Measurements from ENCODE around the gene CYP4F8.

CYP4F8 gene

DNA sequence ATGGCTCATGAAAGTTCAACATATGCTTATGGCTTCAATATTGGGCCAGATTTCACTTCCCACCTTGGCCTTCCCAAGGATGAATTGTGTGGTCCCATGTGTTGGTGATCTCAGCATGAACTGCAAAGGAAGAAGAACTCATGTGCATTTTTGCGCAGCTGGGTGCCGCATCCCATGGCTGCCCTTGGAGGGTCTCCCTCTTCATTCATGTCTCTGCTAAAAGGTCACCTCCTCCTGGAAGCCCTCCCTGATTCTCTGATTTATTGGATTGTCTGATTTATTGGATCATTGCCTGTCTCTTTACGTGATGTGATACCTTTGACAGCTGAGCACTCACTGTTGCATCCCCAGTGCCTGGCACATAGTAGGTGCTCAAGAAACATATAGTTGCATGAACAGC, 1.7 kb upstream of the CYP4F8 start:
- Histone ChIP-seq H3F3A (ENCODE audit: insufficient read depth) (no peaks in the 10 kb centered on the region), H3K4me2 (ENCODE audit: low read depth, low read length, poor library complexity, severe bottlenecking) (no peak overlapping the region), H4K20me1 (ENCODE audit: low read depth, low read length) (no peaks in the 10 kb centered on the region), H3K9me3 (ENCODE audit: insufficient read depth, low read length) (no peaks in the 10 kb centered on the region), H3K27ac (ENCODE audit: low read depth, low read length) (no peak overlapping the region), H3K4me3 (ENCODE audit: insufficient read depth, low read length, poor library complexity, severe bottlenecking) (no peak overlapping the region), H3K79me2 (ENCODE audit: insufficient read depth, low read length) (no peaks in the 10 kb centered on the region), H3K9ac (ENCODE audit: low read length) (no peak overlapping the region), H3K36me3 (ENCODE audit: low read length) (no peaks in the 10 kb centered on the region), H3K27me3 (ENCODE audit: low read length) (no peaks in the 10 kb centered on the region), H2AFZ (ENCODE audit: low read depth, low read length, severe bottlenecking) (no peak overlapping the region), H3K9me2 (replicated peaks; ENCODE audit: insufficient read depth, low read length) (no peaks in the 10 kb centered on the region)
- TF ChIP-seq, protein P1, sequence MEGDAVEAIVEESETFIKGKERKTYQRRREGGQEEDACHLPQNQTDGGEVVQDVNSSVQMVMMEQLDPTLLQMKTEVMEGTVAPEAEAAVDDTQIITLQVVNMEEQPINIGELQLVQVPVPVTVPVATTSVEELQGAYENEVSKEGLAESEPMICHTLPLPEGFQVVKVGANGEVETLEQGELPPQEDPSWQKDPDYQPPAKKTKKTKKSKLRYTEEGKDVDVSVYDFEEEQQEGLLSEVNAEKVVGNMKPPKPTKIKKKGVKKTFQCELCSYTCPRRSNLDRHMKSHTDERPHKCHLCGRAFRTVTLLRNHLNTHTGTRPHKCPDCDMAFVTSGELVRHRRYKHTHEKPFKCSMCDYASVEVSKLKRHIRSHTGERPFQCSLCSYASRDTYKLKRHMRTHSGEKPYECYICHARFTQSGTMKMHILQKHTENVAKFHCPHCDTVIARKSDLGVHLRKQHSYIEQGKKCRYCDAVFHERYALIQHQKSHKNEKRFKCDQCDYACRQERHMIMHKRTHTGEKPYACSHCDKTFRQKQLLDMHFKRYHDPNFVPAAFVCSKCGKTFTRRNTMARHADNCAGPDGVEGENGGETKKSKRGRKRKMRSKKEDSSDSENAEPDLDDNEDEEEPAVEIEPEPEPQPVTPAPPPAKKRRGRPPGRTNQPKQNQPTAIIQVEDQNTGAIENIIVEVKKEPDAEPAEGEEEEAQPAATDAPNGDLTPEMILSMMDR (IDR thresholded peaks at IDR 0.05; ENCODE audit: insufficient read depth, low read length, poor library complexity, severe bottlenecking) = no peak
- TF ChIP-seq EZH2phosphoT487 (conservative IDR thresholded peaks at IDR 0.05; ENCODE audit: low read length) = no peak

GRCh38 chr19:15615526-15615925, 508 bp downstream of the CYP4F8 start:
- Histone ChIP-seq H3K9me3 (ENCODE audit: insufficient read depth, low read length) (no peaks in the 10 kb centered on the region), H3K4me3 (ENCODE audit: insufficient read depth, low read length, poor library complexity, severe bottlenecking) (no peak overlapping the region), H3K9ac (ENCODE audit: low read length) (no peak overlapping the region), H2AFZ (ENCODE audit: low read depth, low read length, severe bottlenecking) (no peak overlapping the region), H3K4me2 (ENCODE audit: low read depth, low read length, poor library complexity, severe bottlenecking) (no peak overlapping the region), H3K79me2 (ENCODE audit: insufficient read depth, low read length) (no peaks in the 10 kb centered on the region), H4K20me1 (ENCODE audit: low read depth, low read length) (no peaks in the 10 kb centered on the region), H3F3A (ENCODE audit: insufficient read depth) (no peaks in the 10 kb centered on the region), H3K27me3 (ENCODE audit: low read length) (no peaks in the 10 kb centered on the region), H3K9me2 (replicated peaks; ENCODE audit: insufficient read depth, low read length) (no peaks in the 10 kb centered on the region), H3K27ac (ENCODE audit: low read depth, low read length) (no peak overlapping the region), H3K36me3 (ENCODE audit: low read length) (no peaks in the 10 kb centered on the region)
- no peak for TF ChIP-seq EZH2phosphoT487 (conservative IDR thresholded peaks at IDR 0.05; ENCODE audit: low read length)
- TF ChIP-seq, protein P1 (IDR thresholded peaks at IDR 0.05; ENCODE audit: insufficient read depth, low read length, poor library complexity, severe bottlenecking) = no peak

DNA sequence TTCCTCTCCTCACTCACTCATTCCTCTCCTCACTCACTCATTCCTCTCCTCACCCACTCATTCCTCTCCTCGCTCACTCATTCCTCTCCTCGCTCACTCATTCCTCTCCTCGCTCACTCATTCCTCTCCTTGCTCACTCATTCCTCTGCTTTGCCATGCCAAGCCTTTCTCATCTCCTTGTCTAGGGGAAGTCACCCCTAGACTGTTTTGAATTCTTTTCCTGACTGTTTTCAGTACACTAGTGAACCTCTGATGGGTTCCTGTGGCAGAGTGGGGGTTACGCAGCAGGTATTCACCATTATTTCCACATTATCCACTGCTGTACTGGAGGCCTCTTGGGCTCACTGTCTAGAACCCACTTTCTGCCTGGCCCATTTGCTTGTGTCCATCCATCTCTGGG, 1.2 kb downstream of the CYP4F8 start:
- H3K79me2 ChIP-seq (ENCODE audit: insufficient read depth, low read length) = no peaks in the 10 kb centered on the region
- H3K9me3 ChIP-seq (ENCODE audit: insufficient read depth, low read length) = no peaks in the 10 kb centered on the region
- no peak overlapping the region for H3K4me2 ChIP-seq (ENCODE audit: low read depth, low read length, poor library complexity, severe bottlenecking)
- no peak overlapping the region for H2AFZ ChIP-seq (ENCODE audit: low read depth, low read length, severe bottlenecking)
- H3K4me3 ChIP-seq (ENCODE audit: insufficient read depth, low read length, poor library complexity, severe bottlenecking) = no peak overlapping the region
- H3K36me3 ChIP-seq (ENCODE audit: low read length) = no peaks in the 10 kb centered on the region
- no peaks in the 10 kb centered on the region for H3F3A ChIP-seq (ENCODE audit: insufficient read depth)
- no peaks in the 10 kb centered on the region for H3K27me3 ChIP-seq (ENCODE audit: low read length)
- no peak overlapping the region for H3K9ac ChIP-seq (ENCODE audit: low read length)
- no peaks in the 10 kb centered on the region for H3K9me2 ChIP-seq (replicated peaks; ENCODE audit: insufficient read depth, low read length)
- no peak overlapping the region for H3K27ac ChIP-seq (ENCODE audit: low read depth, low read length)
- no peak for TF ChIP-seq EZH2phosphoT487 (conservative IDR thresholded peaks at IDR 0.05; ENCODE audit: low read length)
- TF ChIP-seq, protein P1 (IDR thresholded peaks at IDR 0.05; ENCODE audit: insufficient read depth, low read length, poor library complexity, severe bottlenecking) = no peak
- H4K20me1 ChIP-seq (ENCODE audit: low read depth, low read length) = no peaks in the 10 kb centered on the region
